HTERT RPE-1 (cell line): ENCODE measurements around the gene MAST2.
"Not testable (repeated sequence)": the region's sequence is repeated elsewhere in the genome, so short reads cannot be mapped to it uniquely, and the experiment has no call there.

Experiments used
- in situ Hi-C: fragments of 300-500 bp; cut with MboI; formaldehyde crosslinking; loops from 4 replicates; pipeline ENCODE4 v1.14.3; 2020; ENCODE audit warnings: low sequenced_read_pairs

The MAST2 gene

DNA sequence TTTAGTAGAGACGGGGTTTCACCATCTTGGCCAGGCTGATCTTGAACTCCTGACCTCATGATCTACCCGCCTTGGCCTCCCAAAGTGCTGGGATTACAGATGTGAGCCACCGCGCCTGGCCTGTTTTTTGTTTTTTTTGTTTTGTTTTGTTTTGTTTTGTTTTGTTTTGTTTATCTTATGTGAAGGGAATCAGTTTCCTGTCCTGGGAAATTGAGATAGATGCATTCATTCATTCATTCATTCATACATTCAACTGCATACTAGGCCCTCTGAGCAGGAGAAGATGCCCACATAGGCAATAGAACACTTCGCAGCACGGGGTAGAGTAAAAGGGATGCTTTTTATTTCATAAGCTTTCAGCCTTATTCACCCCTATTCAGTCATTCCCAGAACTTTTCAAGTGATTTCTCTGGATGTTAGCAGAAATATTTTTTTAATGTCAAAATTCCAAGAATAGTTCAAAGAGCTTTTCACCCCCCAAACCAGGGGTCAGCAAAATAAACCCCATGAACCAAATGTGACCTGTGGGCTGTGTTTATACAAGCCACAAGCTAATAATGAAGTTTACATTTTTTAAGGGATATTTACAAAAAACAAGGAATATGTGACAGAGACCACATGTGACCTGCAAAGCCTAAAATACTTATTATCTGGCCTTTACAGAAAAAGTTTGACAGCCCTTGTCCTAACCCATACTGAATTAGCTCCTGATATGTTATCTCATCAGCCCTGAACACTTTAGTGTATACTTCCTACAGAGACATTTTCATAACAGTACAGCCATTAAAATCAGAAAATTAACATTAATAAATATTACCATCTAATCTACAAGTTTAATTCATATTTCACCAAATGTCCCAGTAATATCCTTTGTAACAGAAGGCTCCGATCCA lies 127.1 kb downstream of the MAST2 start:
- in situ Hi-C loops = no loop called here

DNA sequence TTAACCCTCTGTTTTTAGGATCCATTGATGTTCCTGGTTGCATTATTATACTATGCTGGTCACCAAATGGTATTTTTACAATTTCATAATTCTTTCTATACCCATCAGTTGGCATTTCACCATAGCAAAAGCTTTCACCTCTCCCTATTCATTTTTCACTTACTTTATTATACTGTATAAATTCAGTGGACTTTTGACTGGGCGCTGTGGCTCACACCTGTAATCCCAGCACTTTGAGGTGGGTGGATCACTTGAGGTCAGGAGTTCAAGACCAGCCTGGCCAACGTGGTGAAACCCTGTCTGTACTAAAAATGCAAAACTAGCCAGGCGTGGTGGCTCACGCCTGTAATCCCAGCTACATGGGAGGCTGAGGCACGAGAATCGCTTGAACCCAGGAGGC lies 128.8 kb downstream of the MAST2 start:
- in situ Hi-C loops = not testable (repeated sequence)

DNA sequence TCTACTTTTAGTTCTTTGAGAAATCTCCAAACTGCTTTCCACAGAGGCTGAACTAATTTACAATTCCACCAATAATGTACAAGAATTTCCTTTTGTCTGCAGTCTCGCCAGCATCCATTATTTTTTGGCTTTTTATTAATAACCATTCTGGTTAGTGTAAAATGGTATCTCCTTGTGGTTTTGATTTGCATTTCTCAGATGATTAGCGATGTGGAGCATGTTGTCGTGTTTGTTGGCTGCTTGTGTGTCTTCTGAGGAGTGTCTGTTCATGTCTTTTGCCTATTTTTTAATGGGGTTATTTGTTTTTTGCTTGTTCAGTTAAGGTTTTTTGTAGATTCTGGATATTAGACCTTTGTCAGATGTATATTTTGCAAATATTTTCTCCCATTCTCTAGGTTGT lies 131.5 kb downstream of the MAST2 start:
- in situ Hi-C loops = no loop called here

DNA sequence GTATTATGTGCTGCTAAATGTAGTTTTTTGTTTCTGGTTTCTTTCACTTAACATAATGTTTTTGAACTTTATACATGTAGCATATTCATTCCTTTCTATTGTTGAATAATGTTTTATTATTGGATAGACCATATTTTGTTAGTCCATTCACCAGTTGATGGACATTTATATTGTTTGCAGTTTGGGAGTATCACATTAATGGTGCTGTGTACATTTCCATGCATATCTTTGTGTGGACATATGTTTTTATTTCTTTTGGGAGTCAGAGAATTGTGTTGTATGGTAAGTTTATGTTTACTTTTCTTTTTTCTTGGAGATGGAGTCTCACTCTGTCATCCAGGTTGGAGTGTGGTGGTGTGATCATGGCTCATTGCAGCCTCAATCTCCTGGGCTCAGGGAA lies 134.6 kb downstream of the MAST2 start:
- in situ Hi-C loops = no loop called here

DNA sequence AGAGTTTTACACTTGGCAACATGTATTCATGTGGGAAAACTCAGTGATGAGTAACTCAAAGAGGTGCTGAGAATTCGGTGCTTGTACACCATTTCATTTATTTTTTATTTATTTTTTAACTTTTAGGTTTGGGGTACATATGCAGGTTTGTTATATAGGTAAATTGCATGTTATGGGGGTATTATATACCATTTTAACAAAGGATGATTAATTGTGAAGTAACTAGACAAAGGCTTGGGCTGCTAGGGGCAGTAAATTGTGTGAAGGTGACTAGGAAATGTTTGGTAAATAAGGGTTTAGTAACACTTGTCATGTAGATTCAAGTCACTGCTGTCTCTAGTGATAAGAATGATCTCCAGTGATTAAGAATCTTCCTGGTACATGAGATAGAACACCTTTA lies 139.0 kb downstream of the MAST2 start:
- in situ Hi-C loops = no loop called here

DNA sequence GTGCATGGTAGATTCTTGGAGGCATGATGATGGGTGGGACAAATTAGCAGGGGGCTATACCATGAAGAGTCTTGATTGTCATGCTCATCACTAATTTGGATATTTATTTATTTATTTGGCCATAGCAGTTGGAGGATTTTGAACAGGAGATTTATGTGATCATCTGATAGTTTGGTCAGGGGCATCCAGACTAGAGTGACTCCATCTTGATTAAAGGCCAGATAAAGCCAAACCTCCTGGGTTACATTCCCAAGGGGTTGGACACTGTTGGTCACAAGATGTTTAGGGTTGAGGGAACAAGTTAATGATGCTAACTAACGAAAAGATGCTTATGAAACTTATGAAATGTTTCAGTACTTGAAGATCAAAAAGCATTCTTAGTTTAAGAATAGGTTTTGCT lies 139.8 kb downstream of the MAST2 start:
- in situ Hi-C loops = no loop called here

DNA sequence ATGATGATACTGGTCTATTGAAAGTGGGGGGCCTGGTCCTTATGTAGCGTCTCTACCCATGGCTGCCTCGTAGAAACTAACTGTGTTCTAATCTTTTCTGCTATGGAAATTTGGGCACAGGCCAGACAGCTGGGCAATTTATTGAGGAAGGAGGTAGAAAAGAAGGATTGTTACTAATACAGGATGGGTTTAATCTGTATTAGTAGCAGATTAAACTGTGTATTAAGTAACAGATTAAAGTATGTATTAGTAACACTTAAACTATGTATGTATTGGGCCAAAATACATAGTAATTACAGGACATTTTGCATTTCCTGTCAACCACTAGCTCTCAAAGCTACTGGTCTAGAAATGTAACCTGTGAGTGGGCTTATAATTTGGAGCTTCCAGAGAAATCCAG lies 142.0 kb downstream of the MAST2 start:
- in situ Hi-C loops = no loop called here

DNA sequence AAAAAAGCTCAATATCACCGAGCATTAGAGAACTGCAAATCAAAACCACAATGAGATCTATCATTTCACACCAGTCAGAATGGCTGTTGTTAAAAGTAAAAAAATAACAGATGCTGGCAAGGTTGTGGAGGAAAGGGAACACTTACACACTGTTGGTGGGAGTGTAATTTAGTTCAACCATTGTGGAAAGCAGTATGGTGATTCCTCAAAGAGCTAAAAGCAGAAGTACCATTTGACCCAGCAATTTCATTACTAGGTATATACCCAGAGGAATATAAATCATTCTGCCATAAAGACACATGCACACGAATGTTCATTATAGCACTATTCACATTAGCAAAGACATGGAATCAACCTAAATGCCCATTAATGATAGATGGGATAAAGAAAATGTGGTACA lies 146.1 kb downstream of the MAST2 start:
- in situ Hi-C loops = not testable (repeated sequence)

DNA sequence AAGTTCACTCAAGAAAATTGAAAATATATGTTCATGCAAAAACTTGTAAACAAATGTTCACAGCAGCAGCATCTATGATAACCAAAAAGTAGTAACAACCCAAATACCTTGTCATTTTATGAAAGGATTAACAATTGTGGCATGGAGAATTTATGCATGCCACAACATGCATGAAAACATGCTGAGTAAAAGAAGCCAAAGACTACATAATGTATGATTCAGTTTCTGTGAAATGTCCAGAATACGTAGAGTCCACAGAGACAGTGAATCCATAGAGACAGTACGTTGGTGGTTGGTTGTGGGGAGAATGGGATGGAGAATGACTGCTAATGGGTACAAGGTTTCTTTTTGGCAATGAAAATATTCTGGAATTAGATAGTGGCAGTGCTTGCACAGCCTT lies 148.7 kb downstream of the MAST2 start:
- in situ Hi-C loops = no loop called here

DNA sequence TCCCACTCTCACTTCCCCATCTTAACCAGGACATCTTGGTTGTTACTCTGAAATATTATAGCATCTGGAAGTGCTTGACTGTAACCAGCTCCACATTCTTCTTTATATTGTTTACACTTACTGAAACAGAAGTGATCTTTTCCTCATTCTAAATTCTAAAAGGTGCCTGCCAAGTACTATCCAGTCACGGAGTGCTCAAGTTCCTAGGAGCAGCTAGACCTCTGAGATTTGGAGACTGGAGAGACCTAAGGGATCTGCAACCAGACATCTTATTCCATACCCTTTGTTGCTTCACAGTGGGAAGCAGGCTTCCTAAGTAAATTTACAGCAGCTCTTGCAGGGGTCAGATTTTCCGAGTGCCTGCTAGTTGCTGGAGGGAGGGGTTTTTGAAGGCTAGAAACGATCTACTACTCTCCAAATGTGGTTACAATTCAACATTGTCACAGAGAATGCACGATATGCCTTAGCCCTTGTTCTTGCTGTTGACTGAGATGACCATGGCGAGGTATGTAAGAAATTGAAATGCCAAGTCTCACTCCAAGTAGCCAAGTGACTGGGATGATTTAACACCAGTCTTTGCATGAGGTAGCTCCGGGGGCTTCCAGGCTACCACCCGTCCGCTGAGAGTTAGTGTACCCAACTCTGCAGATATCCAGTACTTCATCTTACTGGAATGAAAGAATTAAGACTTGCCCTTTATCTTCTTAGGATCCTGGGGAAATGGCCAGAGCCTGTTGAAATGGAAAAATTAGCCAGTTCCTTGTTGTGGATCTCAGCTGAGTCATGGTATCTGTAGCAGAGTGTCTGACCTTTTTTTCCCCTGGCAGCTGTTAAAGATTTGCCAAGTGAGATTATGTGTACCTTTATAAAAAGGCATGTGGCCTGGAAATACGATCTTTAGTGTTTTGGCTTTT lies 150.8 kb downstream of the MAST2 start:
- in situ Hi-C loops = no loop called here

DNA sequence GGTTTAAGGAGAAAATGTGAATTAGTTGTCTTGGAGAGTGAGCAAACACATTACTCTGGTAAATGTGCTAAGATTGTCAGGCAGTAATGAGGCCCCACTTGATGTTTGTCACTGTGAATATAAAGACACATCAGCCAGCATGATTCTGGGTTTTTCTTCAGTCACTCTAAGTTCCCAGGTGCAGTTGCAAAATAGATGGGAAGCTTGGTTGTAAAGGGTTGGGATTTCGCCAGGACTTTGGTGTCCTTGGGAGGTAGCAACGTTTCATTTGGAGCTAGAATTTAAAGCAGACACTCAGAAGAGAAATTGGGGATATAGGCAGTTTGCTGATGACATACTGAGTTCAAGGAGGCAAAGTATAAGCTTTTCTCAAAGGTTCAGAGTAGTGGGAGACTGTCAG lies 154.3 kb downstream of the MAST2 start:
- in situ Hi-C loops = no loop called here

DNA sequence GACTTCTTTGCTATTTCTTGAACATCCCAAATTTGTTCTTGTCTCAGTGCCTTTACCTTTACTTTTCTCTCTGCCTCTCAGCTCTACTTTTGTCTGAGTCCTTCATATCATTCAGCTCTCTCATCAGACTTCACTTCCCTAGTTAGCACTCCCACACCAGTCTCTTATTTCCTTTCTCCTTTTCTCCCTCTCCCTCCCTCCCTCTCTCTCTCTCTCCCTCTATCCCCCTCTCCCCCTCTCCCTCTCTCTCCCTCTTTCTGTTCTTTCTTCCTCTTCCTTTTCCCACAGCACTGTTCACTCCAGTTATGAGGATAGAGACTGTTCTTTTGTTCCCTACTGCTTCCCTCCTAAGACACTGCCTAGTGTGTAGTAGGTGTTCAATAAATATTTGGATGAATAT lies 154.9 kb downstream of the MAST2 start:
- in situ Hi-C loops = no loop called here

DNA sequence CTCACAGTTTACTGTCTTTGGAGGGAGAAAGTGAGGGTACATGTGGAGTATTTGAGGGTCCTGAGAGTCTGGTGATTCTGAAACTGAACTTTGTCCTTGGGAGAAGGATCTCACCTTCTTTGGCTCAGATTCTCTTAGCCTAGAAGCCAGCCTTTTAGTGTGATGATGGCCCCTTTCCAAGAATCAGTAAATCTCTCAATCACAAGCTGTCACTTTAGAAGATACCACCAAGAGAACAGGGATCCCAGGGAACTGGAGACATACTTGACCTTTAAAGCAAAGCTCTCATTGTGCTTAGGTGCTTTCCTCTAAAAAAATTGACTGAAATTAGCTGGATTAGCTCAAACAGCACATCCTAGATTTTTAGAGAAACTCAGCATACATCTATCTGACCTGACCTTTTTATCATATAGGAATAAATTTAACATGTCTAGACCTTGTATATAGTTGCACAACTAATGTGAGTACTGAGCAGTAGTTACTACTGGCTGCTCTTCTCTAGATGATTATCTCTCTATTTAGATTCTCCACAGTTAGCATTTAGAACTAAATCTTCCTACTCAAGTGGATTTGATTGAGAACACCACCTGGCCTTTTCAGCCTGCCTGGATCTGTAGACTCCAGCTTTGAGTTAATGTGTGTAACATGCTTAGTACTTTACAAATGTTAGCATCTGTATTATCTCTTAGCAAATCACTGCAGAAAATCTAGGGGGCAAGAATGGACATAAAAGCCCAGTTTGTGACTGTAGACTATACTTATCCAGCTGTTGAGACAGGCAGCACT lies 157.7 kb downstream of the MAST2 start:
- in situ Hi-C loops = no loop called here

DNA sequence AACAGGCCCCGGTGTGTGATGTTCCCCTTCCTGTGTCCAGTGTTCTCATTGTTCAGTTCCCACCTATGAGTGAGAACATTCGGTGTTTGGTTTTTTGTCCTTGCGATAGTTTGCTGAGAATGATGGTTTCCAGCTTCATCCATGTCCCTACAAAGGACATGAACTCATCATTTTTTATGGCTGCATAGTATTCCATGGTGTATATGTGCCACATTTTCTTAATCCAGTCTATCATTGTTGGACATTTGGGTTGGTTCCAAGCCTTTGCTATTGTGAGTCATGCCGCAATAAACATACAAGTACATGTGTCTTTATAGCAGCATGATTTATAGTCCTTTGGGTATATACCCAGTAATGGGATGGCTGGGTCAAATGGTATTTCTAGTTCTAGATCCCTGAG lies 158.5 kb downstream of the MAST2 start:
- in situ Hi-C loops = not testable (repeated sequence)

DNA sequence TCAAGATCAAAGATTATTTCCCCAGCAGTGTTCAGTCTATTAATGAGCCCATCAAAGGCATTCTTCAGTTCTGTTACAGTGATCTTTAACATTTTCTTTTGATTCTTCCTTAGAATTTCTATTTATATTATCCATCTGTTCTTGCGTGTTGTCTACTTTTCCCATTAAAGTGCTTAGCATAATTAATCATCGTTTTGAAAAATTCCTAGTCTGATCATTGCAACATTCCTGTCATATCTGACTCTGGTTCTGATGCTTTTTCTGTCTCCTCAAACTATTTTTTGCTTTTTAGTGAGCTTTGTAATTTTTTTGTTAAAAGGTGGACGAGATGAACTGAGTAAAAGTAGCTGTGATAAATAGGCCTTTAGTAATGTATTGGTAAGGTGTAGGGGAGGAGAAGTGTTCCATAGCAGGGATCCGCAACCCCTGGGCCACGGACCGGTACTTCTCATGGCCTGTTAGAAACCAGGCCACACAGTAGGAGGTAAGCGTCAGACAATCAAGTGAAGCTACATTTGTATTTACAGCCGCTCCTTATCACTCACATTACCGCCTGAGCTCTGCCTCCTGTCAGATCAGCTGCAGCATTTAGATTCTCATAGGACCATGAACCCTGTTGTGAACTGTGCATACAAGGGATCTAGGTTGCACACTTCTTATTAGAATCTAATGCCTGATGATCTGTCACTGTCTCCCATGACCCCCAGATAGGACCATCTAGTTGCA lies 165.7 kb downstream of the MAST2 start:
- in situ Hi-C loops = no loop called here

DNA sequence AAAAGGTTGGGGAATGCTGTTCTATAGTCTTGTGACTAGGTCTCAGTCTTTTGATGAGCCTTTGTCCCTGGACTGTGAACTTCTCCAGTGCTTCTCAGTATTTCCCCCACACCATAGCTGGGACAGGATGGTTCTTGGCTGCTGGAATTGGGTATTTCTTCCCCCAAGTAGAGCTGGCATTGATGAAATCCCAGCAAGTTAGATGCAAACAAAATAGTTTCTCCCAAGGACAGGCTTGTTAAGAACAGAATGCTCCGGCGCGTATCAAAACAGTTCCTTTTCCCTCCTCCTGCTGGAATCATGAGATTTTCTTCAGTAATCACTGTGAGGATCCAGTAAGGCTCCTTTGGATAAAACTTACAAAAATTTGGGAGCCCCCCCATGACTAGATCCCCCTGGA lies 166.5 kb downstream of the MAST2 start:
- in situ Hi-C loops = no loop called here

DNA sequence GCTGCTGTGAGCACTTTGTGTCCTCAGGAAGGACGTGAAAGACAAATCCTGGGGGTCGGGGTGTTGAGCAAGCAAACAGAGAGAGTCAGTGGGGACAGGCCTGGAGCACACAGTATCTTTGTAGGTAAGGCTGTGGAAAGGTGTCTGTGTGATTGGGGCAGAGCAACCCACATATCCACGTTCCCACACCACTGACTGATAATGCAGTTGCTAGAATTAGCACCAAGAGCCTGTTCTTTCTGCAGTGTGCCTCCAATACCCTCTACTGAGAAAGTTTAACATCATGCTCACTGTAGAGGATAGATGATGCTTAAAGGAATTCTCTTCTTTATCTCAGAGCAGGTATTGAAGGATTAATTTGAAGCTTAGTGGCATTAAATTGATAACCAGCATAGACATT lies 167.9 kb downstream of the MAST2 start:
- in situ Hi-C loops = no loop called here

DNA sequence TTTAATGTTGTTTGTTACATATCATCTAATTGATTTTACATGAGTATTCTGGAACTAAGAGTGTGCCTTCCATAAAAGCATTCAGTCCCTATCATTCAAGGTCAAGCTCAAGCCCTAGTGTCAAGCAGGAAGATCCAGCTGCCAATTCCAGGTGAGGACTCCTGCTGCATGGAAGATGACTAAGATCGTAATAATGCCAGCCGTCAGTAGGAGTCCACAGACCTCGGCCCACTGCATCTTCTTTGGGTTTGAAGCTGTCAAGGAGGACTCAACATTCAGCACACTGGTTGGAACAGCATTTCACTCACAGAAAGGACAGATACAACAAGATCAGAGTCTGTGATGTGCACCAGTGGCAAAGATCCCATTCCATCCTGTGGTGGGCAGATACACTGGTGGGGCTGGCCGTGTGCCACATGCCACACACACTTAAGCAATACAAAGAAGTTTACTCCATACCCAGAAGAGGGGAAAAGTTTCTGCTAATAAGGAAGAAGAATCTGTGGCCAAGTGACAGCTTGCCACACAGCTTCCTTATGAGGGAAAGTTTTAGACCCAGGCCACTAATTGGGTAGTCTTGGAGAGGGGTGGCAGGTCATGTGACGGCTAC lies 168.6 kb downstream of the MAST2 start:
- in situ Hi-C loops = no loop called here

DNA sequence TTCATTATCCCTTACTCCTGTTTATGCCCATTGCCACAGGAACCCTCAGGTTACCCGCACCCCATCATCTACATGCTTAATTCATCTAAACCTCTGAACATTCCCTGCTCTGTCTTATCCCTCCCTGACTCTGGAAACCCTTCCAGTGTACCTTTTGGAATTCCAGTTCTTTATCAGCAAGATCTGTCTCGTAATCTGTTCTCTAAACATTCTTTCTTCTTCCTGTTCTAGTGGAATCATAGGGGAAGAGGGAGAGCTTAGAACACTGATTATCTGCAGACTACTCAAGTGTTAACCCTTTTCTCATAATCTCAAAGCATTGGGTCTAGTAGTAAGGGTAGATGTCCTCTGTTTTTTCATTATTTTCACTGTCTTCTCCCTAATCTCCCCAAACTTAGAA lies 169.2 kb downstream of the MAST2 start:
- in situ Hi-C loops = no loop called here

DNA sequence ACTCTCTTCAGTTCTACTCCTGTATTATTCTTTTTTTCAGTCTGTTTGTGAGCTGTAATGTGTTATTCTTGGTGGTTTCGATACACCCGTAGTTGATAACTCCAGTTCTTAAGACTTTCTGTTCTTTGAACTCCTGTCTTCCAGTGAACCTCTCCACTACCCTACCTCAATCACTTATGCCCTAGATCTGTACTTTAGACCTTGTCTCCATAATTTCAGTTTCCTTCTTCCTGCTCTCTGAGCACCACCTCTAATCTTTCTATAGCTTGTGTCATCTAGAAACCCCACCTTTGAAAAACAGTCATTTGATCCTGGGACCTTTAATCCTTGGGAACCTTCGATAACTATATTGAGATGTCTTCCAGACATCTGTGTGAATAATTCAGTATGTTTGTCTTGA lies 169.7 kb downstream of the MAST2 start:
- in situ Hi-C loops = no loop called here
